Cardiac septum (tissue), 1 donor: ENCODE results near the gene AGBL4. TPM values are rescaled to one million over a fixed set of nuclear protein-coding genes. Genes with fewer than 3 reads are reported as not detected.

Experiments
- DNase-seq: peaks from one replicate; pipeline ENCODE4 v3.0.0-alpha.2; 2020; ENCODE audit warnings: low spot score
- intact Hi-C: fragments of 100-400 bp; cut with DNase I; formaldehyde crosslinking; loops from one replicate; pipeline ENCODE4 v1.14.0; 2022
- total RNA-seq: library from RNA; stranded (reverse); fragmentation: NEBNext Ultra II Directional; extraction: Animal tissue kit (Norgen Biotek cat#: 25700); gene quantifications from one replicate; pipeline ENCODE4 v1.2.1, GENCODE V29; 2021
- donor health status: DM: no; HTN: no; CAD: no.

Gene AGBL4
- total RNA-seq, 1 donor from 2014 or later, result 0.32 TPM

DNA sequence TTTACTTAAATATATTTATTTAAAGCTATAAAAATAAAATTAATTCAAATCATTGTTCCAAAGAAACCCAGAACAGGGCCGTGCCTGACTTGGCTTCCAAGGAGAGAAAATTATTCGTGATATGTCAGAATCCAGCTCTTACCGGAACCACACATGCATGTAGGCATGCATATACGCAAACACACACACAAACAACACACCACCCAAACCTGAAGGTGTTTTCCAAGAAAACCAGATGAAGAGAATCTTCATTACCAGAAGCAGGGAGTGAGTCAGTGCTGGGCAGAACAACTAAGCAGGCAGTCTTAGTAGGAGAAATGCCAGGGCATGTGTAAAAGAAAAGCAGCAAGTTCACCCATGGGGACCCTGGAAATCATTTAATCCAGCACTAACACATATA lies 815.0 kb downstream of the AGBL4 start:
- intact Hi-C loops, result no loop called here
- DNase-seq, result no peak

DNA sequence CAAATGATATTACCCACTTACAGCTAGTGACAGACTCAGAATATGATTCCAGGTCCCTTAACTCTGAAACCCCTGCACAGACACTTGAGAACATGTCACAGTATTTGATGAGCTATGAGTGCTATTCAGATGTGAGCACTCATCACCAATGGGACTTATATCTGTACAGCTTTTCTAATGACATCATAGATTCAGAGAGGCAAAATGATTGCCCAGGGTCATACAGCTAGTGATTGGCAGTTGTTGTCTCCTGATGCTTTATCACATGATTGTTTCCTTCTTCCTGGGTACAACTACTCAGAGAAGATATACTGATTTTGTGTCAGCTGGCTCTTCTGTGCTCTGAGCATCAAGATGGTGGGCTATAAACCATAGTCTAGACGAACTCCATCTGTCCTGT lies 819.0 kb downstream of the AGBL4 start:
- no peak for DNase-seq
- intact Hi-C loops, result no loop called here

GRCh38 chr1:49200738-49201137 lies 823.0 kb downstream of the AGBL4 start:
- DNase-seq, result no peak
- intact Hi-C loops, result no loop called here

GRCh38 chr1:49199564-49199963 lies 824.2 kb downstream of the AGBL4 start:
- no peak for DNase-seq
- intact Hi-C loops, result no loop called here

DNA sequence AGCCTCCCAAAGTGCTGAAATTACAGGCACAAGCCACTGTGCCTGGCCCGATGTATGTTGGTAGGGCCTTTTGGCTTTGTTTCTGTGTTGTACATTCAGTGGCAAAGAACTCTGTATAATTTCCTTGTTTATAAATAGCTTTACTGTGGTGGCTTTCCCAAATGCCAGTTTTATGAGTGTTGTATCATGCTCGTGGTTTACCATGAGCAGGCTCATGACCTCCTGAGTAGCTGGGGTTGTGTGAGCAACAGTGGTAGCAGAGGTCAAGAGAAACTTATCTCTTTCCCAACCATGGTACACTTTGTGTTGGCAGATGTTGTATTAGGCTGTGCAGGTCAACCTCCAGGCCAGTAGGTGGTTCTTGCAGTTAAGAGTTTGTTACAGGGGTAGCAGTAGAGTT lies 826.7 kb downstream of the AGBL4 start:
- intact Hi-C loops, result no loop called here
- DNase-seq, result no peak

DNA sequence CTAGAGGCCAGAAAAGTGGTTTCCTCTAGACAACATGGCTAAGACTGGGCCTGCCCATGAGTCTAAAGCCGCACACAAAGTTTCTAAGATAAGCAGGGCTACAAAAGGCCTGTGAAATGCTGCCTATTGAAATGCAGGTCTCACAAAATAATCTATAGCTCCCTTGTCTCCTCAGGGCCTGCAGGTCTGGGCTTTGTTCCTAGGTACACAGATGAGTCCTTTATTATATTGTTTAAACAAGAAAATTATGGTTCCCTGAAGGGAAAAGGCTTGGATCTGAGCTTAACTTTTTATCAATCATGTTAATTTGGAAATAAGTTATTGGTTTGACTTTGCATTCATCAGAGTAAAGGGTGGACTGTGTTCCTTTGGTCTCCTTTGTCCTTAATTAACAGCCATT lies 833.6 kb downstream of the AGBL4 start:
- intact Hi-C loops, result no loop called here

DNA sequence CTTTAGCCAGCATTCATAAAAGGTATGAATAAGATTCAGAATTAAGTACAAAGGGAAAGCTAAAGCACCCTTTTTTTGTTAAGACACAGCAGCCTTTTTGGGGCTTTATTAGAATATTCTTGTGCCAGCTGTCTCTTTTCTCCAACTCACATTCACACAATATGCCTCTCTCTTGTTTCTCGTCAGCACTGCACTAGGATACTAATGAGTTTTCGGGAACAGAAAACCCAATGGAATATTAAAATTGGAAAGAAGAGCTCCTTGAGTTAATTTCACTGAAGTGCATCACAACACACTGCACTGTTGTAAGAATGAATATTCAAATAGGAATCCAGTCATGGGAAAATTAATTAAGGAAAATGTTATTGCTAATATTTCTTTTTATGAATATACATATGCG lies 836.7 kb downstream of the AGBL4 start:
- no peak for DNase-seq
- intact Hi-C loops, result no loop called here

More for the DNA sequence above, 833.6 kb downstream of the AGBL4 start:
- DNase-seq, result no peak

GRCh38 chr1:49185450-49185980 lies 838.2 kb downstream of the AGBL4 start:
- intact Hi-C loops, result no loop called here
- no peak for DNase-seq

DNA sequence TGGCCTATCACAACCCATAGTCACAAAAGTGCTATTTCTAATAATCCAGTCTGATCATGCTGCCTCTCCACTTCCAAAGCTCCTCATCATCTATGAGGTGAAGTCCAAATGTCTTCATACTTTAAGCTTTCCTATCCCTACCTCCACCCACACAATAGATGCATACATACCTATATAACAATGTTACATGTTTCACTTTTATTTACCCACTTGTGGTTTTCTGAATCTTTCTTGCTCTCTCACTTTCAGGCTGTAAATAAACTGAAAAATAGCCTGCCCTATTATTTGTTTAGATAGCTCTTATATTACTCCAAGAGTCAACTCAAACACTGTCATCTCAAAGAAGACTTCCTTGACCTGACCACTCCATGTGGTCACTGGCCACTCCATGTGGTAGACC lies 840.3 kb downstream of the AGBL4 start:
- intact Hi-C loops, result no loop called here
- no peak for DNase-seq

GRCh38 chr1:49181033-49181432 lies 842.7 kb downstream of the AGBL4 start:
- intact Hi-C loops, result no loop called here
- DNase-seq, result no peak

GRCh38 chr1:49171941-49172593 lies 851.7 kb downstream of the AGBL4 start:
- no peak for DNase-seq
- intact Hi-C loops, result no loop called here

DNA sequence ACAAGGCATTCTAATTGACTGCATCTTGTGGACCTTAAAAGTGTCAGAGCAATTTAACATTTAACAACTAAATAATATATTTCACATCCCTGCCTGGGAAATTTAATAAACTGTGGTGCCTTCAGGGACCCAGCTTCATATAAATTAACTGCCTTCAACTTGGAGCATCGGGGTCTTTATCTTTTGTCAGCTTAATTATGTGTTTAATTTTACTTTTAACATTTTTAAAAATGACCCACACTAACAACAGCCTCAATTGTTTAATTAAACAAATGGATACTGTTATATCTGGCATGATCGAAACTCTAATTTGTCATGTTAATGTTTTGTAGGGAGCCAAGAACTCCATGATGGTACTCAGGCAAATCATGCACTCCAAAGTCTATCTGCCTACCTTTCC lies 857.7 kb downstream of the AGBL4 start:
- no peak for DNase-seq
- intact Hi-C loops, result no loop called here

GRCh38 chr1:49163031-49163430 lies 860.7 kb downstream of the AGBL4 start:
- DNase-seq, result no peak
- intact Hi-C loops, result loop anchor here (5.0 kb wide), 1 partner anchor 49 kb away; no protein-coding TSS in a partner anchor

- intact Hi-C loops, result loop anchor here (5.0 kb wide), 1 partner anchor 52 kb away; no protein-coding TSS in a partner anchor
- no peak for DNase-seq
Measured at GRCh38 chr1:49160677-49161076, 863.1 kb downstream of the AGBL4 start.

DNA sequence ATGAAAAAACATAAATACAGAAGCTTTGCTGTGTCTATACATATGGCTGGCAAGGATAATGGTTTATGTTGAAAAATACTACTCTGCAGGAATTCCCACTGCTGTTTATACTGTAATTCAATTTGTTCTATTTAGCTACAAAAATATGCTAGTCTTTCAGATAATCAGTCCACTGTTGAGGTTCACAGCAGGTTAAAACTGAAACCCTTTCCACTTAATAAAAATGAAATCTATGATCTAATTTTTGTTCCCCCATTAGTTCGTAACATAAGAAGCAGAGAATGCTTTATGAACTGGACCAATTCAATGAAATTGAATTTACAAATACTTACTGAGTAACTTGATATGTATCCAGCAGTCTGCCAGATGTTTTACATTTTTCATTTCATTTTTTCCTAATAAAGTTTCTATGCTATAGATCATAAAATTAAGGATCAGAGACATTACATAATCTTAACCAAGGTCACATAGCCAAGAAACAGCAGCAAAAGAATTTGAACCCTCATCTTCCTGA lies 887.0 kb downstream of the AGBL4 start:
- intact Hi-C loops, result no loop called here

DNA sequence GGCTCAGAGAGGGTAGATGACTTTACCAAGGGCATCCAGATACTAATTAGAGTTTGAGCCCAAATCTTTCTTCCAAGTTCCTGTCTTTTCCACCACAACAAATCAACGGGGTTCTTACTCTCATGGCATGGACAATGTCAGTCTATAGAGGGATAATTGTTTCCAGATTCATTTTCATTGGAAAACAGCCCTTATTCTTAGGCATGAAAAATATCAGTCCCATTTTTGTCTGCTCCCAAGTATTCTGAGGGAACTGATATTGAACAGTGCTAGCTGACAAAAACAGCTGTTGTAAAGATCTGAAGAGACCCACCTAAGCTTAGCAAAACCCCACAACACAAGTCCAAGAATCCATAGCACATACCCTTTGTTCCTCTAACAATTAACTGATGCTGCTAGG lies 898.0 kb downstream of the AGBL4 start:
- DNase-seq, result no peak
- intact Hi-C loops, result no loop called here

More for the DNA sequence above, 887.0 kb downstream of the AGBL4 start:
- no peak for DNase-seq

- intact Hi-C loops, result no loop called here
- DNase-seq, result no peak
Measured at GRCh38 chr1:49111931-49112330, 911.8 kb downstream of the AGBL4 start.

DNA sequence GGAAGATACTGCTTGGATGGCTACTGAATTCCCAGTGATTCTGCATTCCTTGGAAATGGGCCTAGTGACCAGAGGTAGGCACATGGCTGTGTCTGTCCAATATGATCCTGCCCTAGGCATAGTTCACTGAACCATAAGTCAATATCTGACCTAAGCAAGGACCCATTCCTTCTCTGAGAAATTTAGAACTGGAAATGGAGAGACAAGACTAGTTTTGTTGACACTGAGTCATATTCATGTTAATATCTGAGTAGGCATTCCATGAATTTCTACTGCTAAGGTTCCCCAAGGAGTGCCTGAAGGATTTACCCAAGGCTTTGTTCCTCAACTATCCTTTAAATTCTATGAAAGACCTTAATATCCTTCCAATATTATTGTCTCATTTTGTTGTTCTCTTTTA lies 917.3 kb downstream of the AGBL4 start:
- intact Hi-C loops, result no loop called here
- DNase-seq, result no peak

GRCh38 chr1:49104575-49104974 lies 919.2 kb downstream of the AGBL4 start:
- no peak for DNase-seq
- intact Hi-C loops, result no loop called here

- no peak for DNase-seq
- intact Hi-C loops, result no loop called here
Measured at GRCh38 chr1:49102752-49103151, 921.0 kb downstream of the AGBL4 start.

DNA sequence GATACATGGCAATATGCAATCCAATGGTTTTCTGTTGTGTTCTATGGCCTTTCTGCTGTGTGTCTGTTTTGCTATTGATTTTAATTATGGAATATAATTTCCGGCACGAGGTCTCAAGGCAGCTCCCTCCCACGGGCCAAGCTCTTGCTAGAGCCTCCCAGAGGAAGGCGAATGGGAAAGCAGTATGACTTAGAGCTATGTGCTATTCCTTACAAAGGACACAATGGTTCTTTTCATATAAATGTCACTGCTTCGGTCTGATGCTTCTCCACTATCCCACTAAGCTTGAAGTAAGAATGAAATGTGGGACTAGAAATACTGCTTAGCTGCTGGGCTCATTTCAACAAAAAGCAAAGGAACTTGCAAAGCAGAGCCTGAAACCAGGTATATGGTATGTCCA lies 924.9 kb downstream of the AGBL4 start:
- DNase-seq, result no peak
- intact Hi-C loops, result no loop called here

DNA sequence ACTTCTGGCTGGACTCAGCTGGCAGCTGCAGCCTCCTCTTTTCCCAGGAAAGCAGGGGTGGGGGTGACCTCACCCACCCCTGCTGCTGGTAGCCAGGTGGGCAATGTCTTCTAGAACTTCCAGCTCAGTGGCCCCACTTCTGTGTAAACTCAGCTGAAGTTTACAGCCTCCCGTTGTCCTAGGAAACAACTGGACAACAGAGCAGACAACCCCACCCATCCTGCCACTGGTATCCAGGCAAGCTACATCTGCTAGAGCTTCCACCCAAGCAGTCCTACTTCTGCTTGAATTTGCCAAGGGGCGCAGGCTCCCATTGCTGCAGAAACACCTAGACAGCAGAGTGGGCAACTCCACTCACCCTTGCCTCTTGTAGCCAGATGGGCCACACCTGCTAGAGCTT lies 937.4 kb downstream of the AGBL4 start:
- intact Hi-C loops, result no loop called here
- DNase-seq, result no peak
